ENCODE results near the gene TEX48.
A peak's percentile ranks its signal among the peaks of the same experiment; 100 is the strongest.

TEX48 gene

GRCh38 chr9:114668146-114668545 is 13.8 kb downstream of the TEX48 start:
- TF ChIP-seq ZFX (IDR thresholded peaks at IDR 0.05; ENCODE audit: borderline replicate concordance): no peak
- TF ChIP-seq, protein P1, sequence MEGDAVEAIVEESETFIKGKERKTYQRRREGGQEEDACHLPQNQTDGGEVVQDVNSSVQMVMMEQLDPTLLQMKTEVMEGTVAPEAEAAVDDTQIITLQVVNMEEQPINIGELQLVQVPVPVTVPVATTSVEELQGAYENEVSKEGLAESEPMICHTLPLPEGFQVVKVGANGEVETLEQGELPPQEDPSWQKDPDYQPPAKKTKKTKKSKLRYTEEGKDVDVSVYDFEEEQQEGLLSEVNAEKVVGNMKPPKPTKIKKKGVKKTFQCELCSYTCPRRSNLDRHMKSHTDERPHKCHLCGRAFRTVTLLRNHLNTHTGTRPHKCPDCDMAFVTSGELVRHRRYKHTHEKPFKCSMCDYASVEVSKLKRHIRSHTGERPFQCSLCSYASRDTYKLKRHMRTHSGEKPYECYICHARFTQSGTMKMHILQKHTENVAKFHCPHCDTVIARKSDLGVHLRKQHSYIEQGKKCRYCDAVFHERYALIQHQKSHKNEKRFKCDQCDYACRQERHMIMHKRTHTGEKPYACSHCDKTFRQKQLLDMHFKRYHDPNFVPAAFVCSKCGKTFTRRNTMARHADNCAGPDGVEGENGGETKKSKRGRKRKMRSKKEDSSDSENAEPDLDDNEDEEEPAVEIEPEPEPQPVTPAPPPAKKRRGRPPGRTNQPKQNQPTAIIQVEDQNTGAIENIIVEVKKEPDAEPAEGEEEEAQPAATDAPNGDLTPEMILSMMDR (IDR thresholded peaks at IDR 0.05): no peak
- H3K27ac ChIP-seq: no peak overlapping the region

- no peak overlapping the region for H3K27ac ChIP-seq
- no peak for TF ChIP-seq ZFX (IDR thresholded peaks at IDR 0.05; ENCODE audit: borderline replicate concordance)
- TF ChIP-seq, protein P1 (IDR thresholded peaks at IDR 0.05): no peak
Observed at GRCh38 chr9:114666851-114667250, 15.1 kb downstream of the TEX48 start.

- no peak for TF ChIP-seq ZFX (IDR thresholded peaks at IDR 0.05; ENCODE audit: borderline replicate concordance)
- TF ChIP-seq, protein P1 (IDR thresholded peaks at IDR 0.05): no peak
- H3K27ac ChIP-seq: no peak overlapping the region
Observed at GRCh38 chr9:114666401-114666800, 15.6 kb downstream of the TEX48 start.

DNA sequence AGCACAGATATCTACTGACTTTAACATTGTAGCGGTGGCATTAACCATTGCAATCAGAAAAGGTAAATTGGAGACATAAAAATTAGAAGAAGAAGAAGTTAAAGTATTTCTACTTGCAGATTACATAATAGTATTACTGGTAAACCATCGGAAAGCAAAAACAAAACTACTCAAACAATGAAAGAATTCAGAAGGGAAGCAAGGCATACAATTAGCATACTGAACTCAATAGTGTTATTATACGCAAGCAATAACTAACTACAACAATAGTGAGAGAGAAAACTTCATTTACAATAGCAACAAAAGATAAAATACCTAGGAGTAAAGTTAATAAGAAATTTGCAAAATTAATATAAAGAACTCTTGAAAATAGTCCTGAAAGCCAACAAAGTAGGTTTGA is 17.8 kb downstream of the TEX48 start:
- TF ChIP-seq ZFX (IDR thresholded peaks at IDR 0.05; ENCODE audit: borderline replicate concordance): no peak
- TF ChIP-seq, protein P1 (IDR thresholded peaks at IDR 0.05): no peak
- H3K27ac ChIP-seq: no peak overlapping the region

- no peak for TF ChIP-seq ZFX (IDR thresholded peaks at IDR 0.05; ENCODE audit: borderline replicate concordance)
- TF ChIP-seq, protein P1 (IDR thresholded peaks at IDR 0.05): peak; percentile 88
- no peak overlapping the region for H3K27ac ChIP-seq
Observed at GRCh38 chr9:114662081-114662989, 19.7 kb downstream of the TEX48 start.

DNA sequence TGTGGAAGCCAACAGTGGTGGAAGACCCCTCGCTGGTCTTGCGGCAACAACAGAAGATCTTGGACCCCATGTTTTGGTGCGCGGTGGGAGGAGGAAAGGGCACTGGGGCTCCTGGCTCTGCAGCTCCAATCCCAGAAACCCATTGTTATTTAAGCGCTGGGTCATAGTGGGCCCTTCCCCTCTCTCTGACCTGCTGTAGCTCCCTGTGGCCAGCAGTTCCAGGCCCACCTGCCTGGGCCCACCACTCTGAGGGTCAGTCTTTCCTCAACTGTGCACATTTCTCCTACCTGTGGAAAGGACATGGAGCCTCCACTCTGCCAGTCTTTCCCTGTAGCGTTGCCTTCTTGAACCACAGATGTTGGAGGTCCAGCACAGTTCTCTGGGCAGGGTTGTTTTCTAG is 24.3 kb downstream of the TEX48 start, which contains the start of gene TEX53:
TEX53 (minus strand) TSS at position 101 of the 400 bp plus-strand sequence; CDS start at position 70, 31 bp downstream.
- TF ChIP-seq, protein P1 (IDR thresholded peaks at IDR 0.05): no peak
- no peak for TF ChIP-seq ZFX (IDR thresholded peaks at IDR 0.05; ENCODE audit: borderline replicate concordance)
- H3K27ac ChIP-seq: no peak within 1 kb of the TSS

GRCh38 chr9:114656301-114656700 is 25.7 kb downstream of the TEX48 start:
- no peak for TF ChIP-seq ZFX (IDR thresholded peaks at IDR 0.05; ENCODE audit: borderline replicate concordance)
- TF ChIP-seq, protein P1 (IDR thresholded peaks at IDR 0.05): no peak
- no peak overlapping the region for H3K27ac ChIP-seq
